C4-2B (cell line): ENCODE data around the gene LGALS9.
"Not testable (repeated sequence)": the region's sequence is repeated elsewhere in the genome, so short reads cannot be mapped to it uniquely, and the experiment has no call there.

ENCODE experiments used
- H3K27ac ChIP-seq: fragments of 450-650 bp; 2 replicates; pipeline ENCODE4 v1.5.1; 2017
- CTCF ChIP-seq: fragments of 450-650 bp; conservative IDR thresholded peaks from 2 replicates; pipeline ENCODE4 v1.5.1; 2017; ENCODE audit warnings: mild to moderate bottlenecking
- ZFX ChIP-seq: fragments of 450-650 bp; IDR thresholded peaks from 2 replicates; pipeline ENCODE4 v1.6.1; 2017

LGALS9 gene

DNA sequence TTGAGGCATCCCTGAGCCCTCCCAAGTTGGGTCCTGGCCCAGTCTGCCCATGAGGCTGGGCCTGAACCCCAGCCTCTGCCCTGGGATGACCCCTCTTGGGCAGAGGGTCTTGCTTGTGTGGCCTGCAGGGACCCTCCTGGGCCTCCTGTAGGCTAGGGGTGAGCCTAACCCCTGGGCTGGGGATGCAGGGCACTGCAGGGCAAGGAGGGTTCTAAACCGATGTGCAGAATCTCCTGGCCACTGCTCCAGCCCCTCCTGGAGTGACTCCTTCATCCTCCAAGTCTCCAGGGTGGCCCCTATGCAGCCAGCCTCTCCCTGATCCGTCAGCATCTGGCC lies 37.5 kb downstream of the LGALS9 start:
- no peak overlapping the region for H3K27ac ChIP-seq
- TF ChIP-seq CTCF, result no peak
- TF ChIP-seq ZFX, result no peak

- H3K27ac ChIP-seq, result no peak overlapping the region
- no peak for TF ChIP-seq CTCF
- TF ChIP-seq ZFX, result no peak
These were observed 38.1 kb downstream of the LGALS9 start for GRCh38 chr17:27669136-27669535.

DNA sequence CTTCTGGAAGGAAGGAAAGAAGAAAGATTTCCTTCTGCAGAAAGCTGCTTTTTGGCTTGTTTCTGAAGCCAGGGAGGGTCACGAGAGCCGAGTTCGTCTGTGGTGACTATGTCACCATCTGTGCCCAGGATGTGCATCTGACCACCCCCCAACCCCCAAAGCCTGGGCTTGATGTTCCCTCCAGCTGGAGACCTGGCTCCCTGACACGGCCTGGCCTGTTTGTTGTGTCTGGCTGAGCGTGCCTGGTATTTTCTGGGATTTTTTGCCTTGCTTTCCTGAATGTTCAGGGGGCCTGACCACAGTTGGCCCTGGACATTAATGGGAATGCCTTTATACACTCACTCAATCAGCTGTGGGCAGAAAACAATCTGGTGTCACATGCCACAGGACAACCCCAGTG lies 38.9 kb downstream of the LGALS9 start:
- H3K27ac ChIP-seq, result no peak overlapping the region
- TF ChIP-seq ZFX (no peak), CTCF (no peak)

- TF ChIP-seq CTCF (no peak), ZFX (no peak)
- H3K27ac ChIP-seq, result no peak overlapping the region
These were observed 40.0 kb downstream of the LGALS9 start for GRCh38 chr17:27670791-27671590.

- no peak overlapping the region for H3K27ac ChIP-seq
- TF ChIP-seq CTCF, result no peak
- no peak for TF ChIP-seq ZFX
These were observed 40.6 kb downstream of the LGALS9 start for GRCh38 chr17:27671591-27671910.

- not testable (repeated sequence) for H3K27ac ChIP-seq
These were observed 41.0 kb downstream of the LGALS9 start for GRCh38 chr17:27671977-27672480.

GRCh38 chr17:27674335-27674734 lies 43.3 kb downstream of the LGALS9 start:
- no peak for TF ChIP-seq ZFX
- TF ChIP-seq CTCF, result no peak
- no peak overlapping the region for H3K27ac ChIP-seq

DNA sequence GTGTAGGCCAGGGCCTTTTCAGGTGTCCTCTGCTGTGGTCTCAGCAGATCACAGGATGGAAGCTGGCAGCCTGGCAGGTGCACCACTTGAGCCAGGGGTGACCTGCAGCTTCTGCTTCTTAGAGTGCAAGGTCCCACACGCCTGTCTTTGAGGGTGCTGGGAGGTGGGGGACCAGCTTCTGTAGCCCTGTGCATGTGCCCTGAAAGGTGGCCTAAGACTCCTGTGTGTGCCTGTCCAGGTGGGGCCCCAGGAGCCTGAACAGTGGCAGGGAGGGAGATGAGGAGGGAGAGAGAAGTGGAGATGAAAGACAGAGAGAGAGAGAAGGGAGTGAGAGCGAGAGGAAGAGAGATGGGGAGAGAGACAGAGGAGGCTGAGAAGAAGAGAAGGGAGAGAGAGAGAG lies 46.2 kb downstream of the LGALS9 start:
- TF ChIP-seq ZFX, result no peak
- no peak for TF ChIP-seq CTCF
- no peak overlapping the region for H3K27ac ChIP-seq

DNA sequence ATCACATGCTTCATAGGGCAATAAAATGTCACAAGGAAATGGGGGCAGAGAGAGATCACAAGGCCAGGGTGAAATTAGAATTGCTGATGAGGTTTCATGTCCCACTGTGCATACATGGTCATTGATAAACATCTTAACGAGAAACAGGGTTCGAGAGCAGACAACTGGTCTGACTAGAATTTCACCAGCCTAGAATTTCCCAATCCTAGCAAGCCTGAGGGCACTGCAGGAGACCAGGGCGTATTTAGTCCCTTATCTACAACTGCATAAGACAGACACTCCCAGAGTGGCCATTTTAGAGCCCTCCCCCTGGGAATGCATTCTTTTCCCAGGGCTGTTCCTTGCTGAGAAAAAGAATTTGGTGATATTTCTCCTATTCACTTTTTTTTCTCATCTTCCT lies 55.3 kb downstream of the LGALS9 start:
- not testable (repeated sequence) for H3K27ac ChIP-seq
